Measurements from ENCODE around the gene UGT1A9. TPM values are rescaled to one million over a fixed set of nuclear protein-coding genes. Genes with fewer than 3 reads are reported as not detected.
"Not testable (repeated sequence)": the region's sequence is repeated elsewhere in the genome, so short reads cannot be mapped to it uniquely, and the experiment has no call there.

UGT1A9 gene
- total and polyA plus RNA-seq, 7 donors: not detected

DNA sequence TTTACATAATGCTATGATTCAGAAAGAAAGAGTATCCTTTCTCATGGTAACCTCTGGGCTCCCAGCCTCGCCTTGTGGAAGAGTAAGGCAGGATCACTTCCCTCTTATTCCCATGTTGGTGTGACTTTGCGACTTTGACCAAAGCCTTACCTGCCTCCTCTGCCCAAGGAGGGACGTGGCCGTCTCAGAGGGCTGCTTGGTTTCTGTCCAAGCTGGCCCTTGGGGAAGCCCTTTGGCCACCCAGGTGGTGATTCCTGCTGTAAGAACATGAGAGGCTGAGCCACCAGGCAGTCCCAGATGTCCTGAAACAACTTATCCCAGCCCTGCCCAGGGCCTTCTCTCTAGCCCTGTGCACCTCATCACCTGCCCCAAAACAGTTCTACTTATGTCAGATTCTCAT lies 27.0 kb downstream of the UGT1A9 start:
- Histone ChIP-seq H3K27me3 (ENCODE audit: insufficient read depth in 3 of 3, low read length in 2 of 3) (no peaks in the 10 kb centered on the region), H3K9me3 (no peaks in the 10 kb centered on the region), H3K4me1 (no peaks in the 10 kb centered on the region), H3K36me3 (ENCODE audit: insufficient read depth in 1 of 2, low read depth in 1 of 2) (no peaks in the 10 kb centered on the region), H3K4me3 (no peak overlapping the region), H3K27ac (no peak overlapping the region)
- WGBS, 3 donors: 59 to 77% (median 68%) methylated on average over 4 of the region's 4 CpGs
- ATAC-seq (no peak), DNase-seq (no peak)
- intact Hi-C loops (cut with DNase I): no loop called here
- TF ChIP-seq, protein P1, sequence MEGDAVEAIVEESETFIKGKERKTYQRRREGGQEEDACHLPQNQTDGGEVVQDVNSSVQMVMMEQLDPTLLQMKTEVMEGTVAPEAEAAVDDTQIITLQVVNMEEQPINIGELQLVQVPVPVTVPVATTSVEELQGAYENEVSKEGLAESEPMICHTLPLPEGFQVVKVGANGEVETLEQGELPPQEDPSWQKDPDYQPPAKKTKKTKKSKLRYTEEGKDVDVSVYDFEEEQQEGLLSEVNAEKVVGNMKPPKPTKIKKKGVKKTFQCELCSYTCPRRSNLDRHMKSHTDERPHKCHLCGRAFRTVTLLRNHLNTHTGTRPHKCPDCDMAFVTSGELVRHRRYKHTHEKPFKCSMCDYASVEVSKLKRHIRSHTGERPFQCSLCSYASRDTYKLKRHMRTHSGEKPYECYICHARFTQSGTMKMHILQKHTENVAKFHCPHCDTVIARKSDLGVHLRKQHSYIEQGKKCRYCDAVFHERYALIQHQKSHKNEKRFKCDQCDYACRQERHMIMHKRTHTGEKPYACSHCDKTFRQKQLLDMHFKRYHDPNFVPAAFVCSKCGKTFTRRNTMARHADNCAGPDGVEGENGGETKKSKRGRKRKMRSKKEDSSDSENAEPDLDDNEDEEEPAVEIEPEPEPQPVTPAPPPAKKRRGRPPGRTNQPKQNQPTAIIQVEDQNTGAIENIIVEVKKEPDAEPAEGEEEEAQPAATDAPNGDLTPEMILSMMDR (IDR thresholded peaks at IDR 0.05): no peak

DNA sequence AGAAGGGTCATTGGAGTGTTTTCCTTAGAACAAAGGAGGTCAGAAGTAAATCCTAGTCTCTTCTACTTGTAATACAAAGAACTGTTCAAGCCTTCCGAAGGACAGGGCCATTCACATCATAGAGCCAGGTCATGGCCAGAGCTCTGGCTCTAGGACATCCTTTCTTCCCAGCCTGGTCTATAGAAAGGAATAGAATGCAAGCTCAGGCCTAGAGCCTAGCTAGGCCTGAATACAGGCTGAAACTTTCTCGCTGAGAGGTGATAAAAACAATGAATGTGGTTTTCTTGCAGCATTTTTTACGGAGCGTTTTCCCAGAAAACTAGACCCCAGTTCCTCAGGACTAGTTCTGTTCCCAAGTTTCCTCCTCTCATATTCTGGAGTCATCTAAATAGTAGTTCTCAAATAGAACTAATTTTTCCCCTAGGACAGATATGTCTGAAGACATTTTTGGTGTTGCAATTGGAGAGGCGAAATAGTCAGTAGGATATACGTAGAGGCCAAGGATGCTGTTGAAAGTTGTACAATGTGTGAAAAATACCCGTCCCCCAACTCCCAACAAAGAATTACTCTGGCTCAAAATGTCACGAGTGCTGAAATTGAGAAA lies 27.8 kb downstream of the UGT1A9 start:
- intact Hi-C loops (cut with DNase I): no loop called here
- WGBS, 3 donors: 80 to 81% (median 81%) methylated on average over 8 of the region's 8 CpGs
- DNase-seq (no peak), ATAC-seq (no peak)
- no peak overlapping the region for H3K27ac ChIP-seq
- no peak overlapping the region for H3K4me3 ChIP-seq
- H3K9me3 ChIP-seq: peaks cover 2% of the 10 kb centered on the region
- no peaks in the 10 kb centered on the region for H3K36me3 ChIP-seq (ENCODE audit: insufficient read depth in 1 of 2, low read depth in 1 of 2)
- H3K4me1 ChIP-seq: no peaks in the 10 kb centered on the region
- no peaks in the 10 kb centered on the region for H3K27me3 ChIP-seq (ENCODE audit: insufficient read depth in 3 of 3, low read length in 2 of 3)
- TF ChIP-seq, protein P1 (IDR thresholded peaks at IDR 0.05): no peak

DNA sequence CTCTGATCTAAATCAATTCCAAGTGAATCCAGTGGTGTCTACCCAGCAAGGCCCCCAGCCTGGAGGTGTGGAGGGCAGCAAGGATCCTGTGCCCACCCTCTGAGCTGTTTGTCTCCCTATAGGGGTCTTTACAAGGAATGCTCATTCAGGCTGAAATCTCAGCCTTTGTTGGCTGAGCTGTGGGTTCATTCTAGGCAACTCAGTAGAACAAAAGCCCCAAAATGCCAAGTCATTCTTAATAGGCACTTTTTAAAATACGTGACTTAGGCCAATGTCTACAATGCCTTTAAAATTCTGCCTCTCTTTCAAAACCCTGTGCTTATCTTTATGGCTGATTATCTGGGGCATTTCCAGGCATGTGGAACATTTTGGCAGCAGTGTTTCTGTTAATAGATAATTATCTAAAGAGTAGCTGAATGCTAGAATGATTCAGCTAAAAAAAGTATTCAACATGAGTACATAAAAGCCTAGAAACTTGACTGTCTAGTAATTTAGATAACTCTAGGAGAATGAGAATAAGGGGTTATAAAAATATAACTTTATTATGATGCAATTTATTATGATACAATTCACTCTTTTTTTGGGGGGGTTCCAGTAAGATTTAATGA lies 28.4 kb downstream of the UGT1A9 start:
- TF ChIP-seq, protein P1 (IDR thresholded peaks at IDR 0.05): no peak
- Histone ChIP-seq H3K4me3 (no peak overlapping the region), H3K27me3 (ENCODE audit: insufficient read depth in 3 of 3, low read length in 2 of 3) (peaks cover 0 to under 1% (median 0%) of the 10 kb centered on the region in 3 donors), H3K27ac (no peak overlapping the region), H3K4me1 (no peaks in the 10 kb centered on the region), H3K9me3 (peaks cover 2% of the 10 kb centered on the region), H3K36me3 (ENCODE audit: insufficient read depth in 1 of 2, low read depth in 1 of 2) (no peaks in the 10 kb centered on the region)
- ATAC-seq: no peak
- intact Hi-C loops (cut with DNase I): no loop called here
- 38 to 49% (median 40%) methylated on average over 1 of the region's 1 CpG for WGBS, 3 donors
- no peak for DNase-seq

DNA sequence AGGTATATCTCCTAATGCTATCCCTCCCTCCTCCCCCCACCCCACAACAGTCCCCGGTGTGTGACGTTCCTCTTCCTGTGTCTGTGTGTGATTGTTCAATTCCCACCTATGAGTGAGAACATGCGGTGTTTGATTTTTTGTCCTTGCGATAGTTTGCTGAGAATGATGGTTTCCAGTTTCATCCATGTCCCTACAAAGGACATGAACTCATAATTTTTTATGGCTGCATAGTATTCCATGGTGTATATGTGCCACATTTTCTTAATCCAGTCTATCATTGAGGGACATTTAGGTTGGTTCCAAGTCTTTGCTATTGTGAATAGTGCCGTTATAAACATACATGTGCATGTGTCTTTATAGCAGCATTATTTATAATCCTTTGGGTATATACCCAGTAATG lies 29.1 kb downstream of the UGT1A9 start:
- H3K36me3 ChIP-seq (ENCODE audit: insufficient read depth in 1 of 2, low read depth in 1 of 2); H3K27me3 ChIP-seq (ENCODE audit: insufficient read depth in 3 of 3, low read length in 2 of 3); intact Hi-C loops (cut with DNase I); ATAC-seq; H3K9me3 ChIP-seq; H3K4me1 ChIP-seq; H3K27ac ChIP-seq; H3K4me3 ChIP-seq; DNase-seq: not testable (repeated sequence)
- WGBS, 3 donors: 94 to 98% (median 98%) methylated on average over 5 of the region's 5 CpGs

DNA sequence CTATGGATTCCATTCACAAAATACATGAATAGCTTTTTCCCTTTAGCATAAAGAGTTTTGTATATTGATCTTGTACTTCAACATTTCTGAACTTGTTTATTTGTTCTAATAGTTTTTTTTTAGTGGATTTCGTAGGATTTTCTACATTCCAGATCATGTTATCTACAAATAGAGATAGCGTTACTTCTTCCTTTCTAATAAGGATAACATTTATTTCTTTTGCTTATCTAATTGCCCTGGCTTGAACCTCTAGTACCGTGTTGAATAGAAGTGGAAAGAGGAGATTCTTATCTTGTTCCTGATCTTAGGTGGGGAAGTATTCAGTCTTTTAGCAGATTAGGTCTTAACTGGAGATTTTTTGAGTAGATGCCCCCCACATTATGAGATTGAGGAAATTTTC lies 30.5 kb downstream of the UGT1A9 start:
- TF ChIP-seq, protein P1 (IDR thresholded peaks at IDR 0.05): no peak
- H3K27ac ChIP-seq: no peak overlapping the region
- 71 to 79% (median 75%) methylated on average over 3 of the region's 3 CpGs for WGBS, 3 donors
- H3K4me3 ChIP-seq: no peak overlapping the region
- H3K36me3 ChIP-seq (ENCODE audit: insufficient read depth in 1 of 2, low read depth in 1 of 2): no peaks in the 10 kb centered on the region
- ATAC-seq: no peak
- peaks cover 2% of the 10 kb centered on the region for H3K9me3 ChIP-seq
- intact Hi-C loops (cut with DNase I): no loop called here
- DNase-seq: no peak
- no peaks in the 10 kb centered on the region for H3K4me1 ChIP-seq
- peaks cover 0 to 4% (median 0%) of the 10 kb centered on the region in 3 donors for H3K27me3 ChIP-seq (ENCODE audit: insufficient read depth in 3 of 3, low read length in 2 of 3)
